ENCODE results near the gene RIPOR3. TPM values are rescaled to one million over a fixed set of nuclear protein-coding genes. Genes with fewer than 3 reads are reported as not detected.

Gene RIPOR3
- total and polyA plus RNA-seq, 12 donors, result 1.6 to 50.2 (median 3.3) TPM

DNA sequence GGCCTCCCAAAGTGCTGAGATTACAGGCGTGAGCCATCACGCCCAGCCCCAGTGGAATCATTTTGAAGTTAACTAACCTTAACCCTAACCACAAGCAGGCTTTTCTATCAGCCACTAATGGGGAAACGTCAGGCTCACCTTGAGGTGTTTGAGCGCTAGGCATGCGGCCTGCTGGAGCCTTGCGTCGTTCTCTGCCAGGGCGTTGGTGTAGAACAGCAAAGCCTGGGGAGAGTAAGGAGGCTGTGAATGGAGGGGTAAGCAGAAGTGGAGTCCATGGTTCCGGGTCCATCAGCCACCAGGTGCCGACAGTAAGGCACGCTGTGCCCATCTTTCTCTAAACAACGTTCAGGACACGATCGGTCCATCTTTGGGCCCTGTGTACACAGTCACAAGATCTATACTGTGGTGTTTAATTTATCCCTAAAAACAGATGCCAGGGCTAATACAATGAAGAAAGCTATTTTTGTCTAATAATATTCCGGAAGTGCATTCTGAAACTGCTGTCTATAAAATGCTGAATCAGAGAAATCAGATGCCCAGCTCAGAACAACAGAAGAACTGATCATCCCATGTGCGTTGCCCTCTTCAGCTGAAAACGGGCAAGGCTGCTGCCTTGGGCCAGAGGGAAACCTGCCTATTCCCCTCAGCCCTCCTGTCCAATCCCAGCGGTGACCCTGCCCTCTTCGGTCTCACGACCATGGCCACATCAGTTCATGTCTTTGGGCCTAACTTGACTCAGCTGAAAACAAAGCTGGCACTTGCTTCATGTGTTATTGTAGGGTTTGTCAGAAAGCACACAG is 101.6 kb downstream of the RIPOR3 start:
- WGBS, 2 donors, result 91 to 93% methylated on average over 20 of the region's 20 CpGs
- Histone ChIP-seq H3K27me3 (no peaks in the 10 kb centered on the region), H3K36me3 (peaks cover 0 to 71% (median 8%) of the 10 kb centered on the region in 9 donors), H3K4me1 (peaks cover 0 to 25% (median 15%) of the 10 kb centered on the region in 9 donors), H3K9me3 (no peaks in the 10 kb centered on the region), H3K27ac (no peak overlapping the region), H3K4me3 (no peak overlapping the region)
- ATAC-seq, result no peak
- intact Hi-C loops (cut with DNase I), result loop anchor here in 4 of 10 donors (5.0 to 10.0 kb wide), 3 partner anchors 145 to 155 kb away; partner anchors contain the start of gene PARD6B (in 1 of the 4)
- TF ChIP-seq, protein P1, sequence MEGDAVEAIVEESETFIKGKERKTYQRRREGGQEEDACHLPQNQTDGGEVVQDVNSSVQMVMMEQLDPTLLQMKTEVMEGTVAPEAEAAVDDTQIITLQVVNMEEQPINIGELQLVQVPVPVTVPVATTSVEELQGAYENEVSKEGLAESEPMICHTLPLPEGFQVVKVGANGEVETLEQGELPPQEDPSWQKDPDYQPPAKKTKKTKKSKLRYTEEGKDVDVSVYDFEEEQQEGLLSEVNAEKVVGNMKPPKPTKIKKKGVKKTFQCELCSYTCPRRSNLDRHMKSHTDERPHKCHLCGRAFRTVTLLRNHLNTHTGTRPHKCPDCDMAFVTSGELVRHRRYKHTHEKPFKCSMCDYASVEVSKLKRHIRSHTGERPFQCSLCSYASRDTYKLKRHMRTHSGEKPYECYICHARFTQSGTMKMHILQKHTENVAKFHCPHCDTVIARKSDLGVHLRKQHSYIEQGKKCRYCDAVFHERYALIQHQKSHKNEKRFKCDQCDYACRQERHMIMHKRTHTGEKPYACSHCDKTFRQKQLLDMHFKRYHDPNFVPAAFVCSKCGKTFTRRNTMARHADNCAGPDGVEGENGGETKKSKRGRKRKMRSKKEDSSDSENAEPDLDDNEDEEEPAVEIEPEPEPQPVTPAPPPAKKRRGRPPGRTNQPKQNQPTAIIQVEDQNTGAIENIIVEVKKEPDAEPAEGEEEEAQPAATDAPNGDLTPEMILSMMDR (IDR thresholded peaks at IDR 0.05), result no peak
- no peak for DNase-seq

DNA sequence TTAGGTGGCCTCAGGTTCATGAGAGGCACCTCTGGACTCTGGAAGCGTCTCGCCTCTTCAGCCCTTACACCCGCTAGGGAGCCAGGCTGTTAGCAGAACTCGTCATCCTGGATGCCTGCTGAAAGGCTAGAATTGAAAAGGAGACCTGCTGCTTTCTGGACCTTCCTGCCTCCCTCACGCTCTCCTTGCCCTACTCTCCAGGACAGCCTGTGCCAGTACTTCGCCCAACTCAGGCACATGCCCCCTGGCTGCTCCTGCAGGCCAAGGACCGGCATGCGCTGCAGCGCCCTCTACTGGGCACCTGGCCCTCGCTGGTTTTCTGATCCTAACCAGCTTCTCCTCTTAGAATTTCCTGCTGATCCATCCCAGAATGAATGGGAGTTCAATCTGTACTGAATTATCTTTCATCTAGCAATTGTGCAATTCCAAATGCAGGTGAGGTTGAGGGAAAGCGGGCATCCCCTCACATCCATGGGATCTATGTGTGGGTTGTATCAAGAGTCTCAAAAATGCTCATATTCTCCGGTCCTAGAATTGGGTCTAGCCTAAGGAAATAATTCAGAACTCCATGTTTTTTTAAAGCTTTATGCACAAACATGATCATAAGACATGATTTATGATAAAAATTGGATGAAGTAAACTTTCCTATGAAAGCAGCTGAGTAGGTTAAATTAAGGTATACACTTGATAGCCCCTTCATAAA is 103.2 kb downstream of the RIPOR3 start:
- WGBS, 2 donors, result 70 to 72% methylated on average over 12 of the region's 12 CpGs
- Histone ChIP-seq H3K4me3 (no peak overlapping the region), H3K27ac (no peak overlapping the region), H3K27me3 (no peaks in the 10 kb centered on the region), H3K36me3 (peaks cover 0 to 87% (median 12%) of the 10 kb centered on the region in 9 donors), H3K4me1 (peaks cover 0 to 22% (median 15%) of the 10 kb centered on the region in 9 donors), H3K9me3 (no peaks in the 10 kb centered on the region)
- ATAC-seq (peak in 7 of 8 donors; percentile 24 to 67 (median 44)), DNase-seq (peak; percentile 49 to 80)
- intact Hi-C loops (cut with DNase I), result loop anchor here in 1 of 10 donors (5.0 kb wide), 1 partner anchor 154 kb away; no protein-coding TSS in a partner anchor
- TF ChIP-seq, protein P1 (IDR thresholded peaks at IDR 0.05), result peak; percentile 61 to 94 (median 83)

DNA sequence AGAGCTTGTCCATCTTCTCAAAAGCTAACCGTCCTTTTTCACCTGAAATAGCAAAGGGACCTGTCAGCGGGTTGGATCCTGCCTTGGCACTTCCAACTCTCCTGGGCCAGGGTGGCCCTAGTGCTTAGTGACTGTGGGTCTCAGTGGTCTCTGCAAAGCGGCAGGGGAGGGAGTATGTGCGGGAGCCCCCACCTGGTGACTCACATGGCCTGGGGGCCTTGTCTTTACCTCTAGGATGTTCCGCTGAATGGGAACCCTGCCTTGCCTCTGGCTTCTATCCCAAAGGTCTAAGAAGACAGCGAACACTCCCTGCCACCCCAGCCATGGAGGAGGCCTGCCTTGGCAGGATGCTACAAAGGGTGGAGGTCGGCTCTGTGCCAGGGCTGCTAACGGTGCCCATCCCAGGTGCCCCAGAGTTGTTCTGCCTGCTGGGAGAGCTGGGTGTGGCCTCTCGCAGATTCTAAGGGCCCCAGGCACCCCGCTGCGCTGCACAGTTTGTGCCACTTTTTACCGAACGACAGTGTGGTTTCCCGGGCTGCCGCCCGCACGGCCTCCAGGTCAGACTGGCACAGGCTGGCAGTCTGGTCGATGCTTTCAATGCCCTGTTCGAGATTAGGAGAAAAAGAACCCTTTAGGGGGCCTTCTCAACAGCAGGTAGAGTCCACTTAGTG is 103.9 kb downstream of the RIPOR3 start:
- DNase-seq (no peak), ATAC-seq (peak in 2 of 8 donors; percentile 13 to 28)
- 89 to 90% methylated on average over 19 of the region's 19 CpGs for WGBS, 2 donors
- Histone ChIP-seq H3K9me3 (no peaks in the 10 kb centered on the region), H3K4me1 (peaks cover 0 to 14% (median 8%) of the 10 kb centered on the region in 9 donors), H3K27ac (no peak overlapping the region), H3K4me3 (no peak overlapping the region), H3K36me3 (peaks cover 0 to 94% (median 19%) of the 10 kb centered on the region in 9 donors), H3K27me3 (no peaks in the 10 kb centered on the region)
- TF ChIP-seq, protein P1 (IDR thresholded peaks at IDR 0.05), result no peak
- intact Hi-C loops (cut with DNase I), result loop anchor here in 1 of 10 donors (5.0 kb wide), 1 partner anchor 155 kb away; no protein-coding TSS in a partner anchor
